Endothelial cell of umbilical vein (primary cell): Measurements from ENCODE around the gene TRIM25. TPM values are rescaled to one million over a fixed set of nuclear protein-coding genes. Genes with fewer than 3 reads are reported as not detected.
A peak's percentile ranks its signal among the peaks of the same experiment; 100 is the strongest.

Experiments
- BruUV-seq: library from RNA; stranded (reverse); fragments of 400-500 nt; replicated peaks from 2 replicates; lab custom pipeline; 2021; lab: Mats Ljungman, UMichigan
- CTCF ChIA-PET: fragments of 300-600, 350-600 bp; sonication (Branson Sonifier 250); formaldehyde crosslinking; loops from one replicate; lab custom pipeline; 2021; ENCODE audit warnings: antibody characterized with exemption, inconsistent platforms; lab: Charles Lee
- POLR2A ChIA-PET: fragments of 300-600, 350-600 bp; sonication (Branson Sonifier 250); formaldehyde crosslinking; loops from one replicate; lab custom pipeline; 2021; ENCODE audit warnings: antibody characterized with exemption, inconsistent platforms; lab: Charles Lee
- DNase-seq: peaks from one replicate; pipeline ENCODE4 v3.0.0-alpha.2; 2011; ENCODE audit warnings: low read depth, low spot score
- FAIRE-seq: peaks from 2 replicates; lab custom pipeline; 2011; peaks lifted over from hg19 to GRCh38; lab: Jason Lieb, UNC
- H2AFZ ChIP-seq: 2 replicates; pipeline ENCODE4 v1.6.0; 2012; ENCODE audit warnings: low read depth, low read length, control low read depth, inconsistent platforms
- H3K27ac ChIP-seq: 2 replicates; pipeline ENCODE4 v1.5.1; 2011; ENCODE audit warnings: low read depth, mild to moderate bottlenecking, control low read depth, low read length, moderate library complexity; ENCODE audit not compliant: insufficient read depth
- H3K27me3 ChIP-seq, 2 experiments: 2 replicates each; pipeline versions ENCODE4 v1.6.0 to v1.6.1; 2011; ENCODE audit warnings: low read length in 2 of 2, mixed read lengths in 1 of 2; ENCODE audit not compliant: control insufficient read depth in 2 of 2, insufficient read depth in 2 of 2
- H3K36me3 ChIP-seq, 2 experiments: 2 replicates in 1 of 2; 3 replicates in 1 of 2; pipeline ENCODE4 v1.5.1; 2011; ENCODE audit warnings: low read length in 2 of 2, mild to moderate bottlenecking in 1 of 2, moderate library complexity in 1 of 2; ENCODE audit not compliant: control insufficient read depth in 2 of 2, insufficient read depth in 2 of 2; ENCODE audit errors: extremely low read depth in 1 of 2
- H3K4me1 ChIP-seq: 3 replicates; pipeline ENCODE4 v1.5.1; 2011; ENCODE audit warnings: mild to moderate bottlenecking, low read length; ENCODE audit not compliant: control insufficient read depth, insufficient read depth; ENCODE audit errors: extremely low read depth
- H3K4me2 ChIP-seq: 2 replicates; pipeline ENCODE4 v1.6.1; 2011; ENCODE audit warnings: low read length, control low read depth, mixed read lengths; ENCODE audit not compliant: insufficient read depth
- H3K4me3 ChIP-seq, 3 experiments: fragments of 200-600 bp in 1 of 3; sonication (generic), shearing (Covaris generic) in 1 of 3; replicated peaks in 1 of 3; 2 replicates each; pipeline ENCODE4 v1.5.1; 2011 to 2016; ENCODE audit warnings: control low read depth in 3 of 3, low read length in 3 of 3, mild to moderate bottlenecking in 2 of 3, inconsistent platforms in 1 of 3, low read depth in 1 of 3, moderate library complexity in 1 of 3; ENCODE audit not compliant: insufficient read depth in 1 of 3
- H3K79me2 ChIP-seq: 2 replicates; pipeline ENCODE4 v1.6.0; 2012; ENCODE audit warnings: low read length, inconsistent platforms; ENCODE audit not compliant: control insufficient read depth, insufficient read depth
- H3K9ac ChIP-seq: replicated peaks from 2 replicates; pipeline ENCODE3; 2011; ENCODE audit warnings: low read length, control low read depth; ENCODE audit not compliant: insufficient read depth; ENCODE audit errors: extremely low read depth
- H3K9me1 ChIP-seq: replicated peaks from 3 replicates; pipeline ENCODE4 v1.6.0; 2011; ENCODE audit warnings: mild to moderate bottlenecking, low read length; ENCODE audit not compliant: control insufficient read depth, insufficient read depth; ENCODE audit errors: extremely low read depth
- H3K9me3 ChIP-seq: replicated peaks from 2 replicates; pipeline ENCODE4 v1.5.1; 2012; ENCODE audit warnings: low read length, inconsistent platforms; ENCODE audit not compliant: control insufficient read depth, insufficient read depth
- H4K20me1 ChIP-seq: replicated peaks from 2 replicates; pipeline ENCODE3; 2011; ENCODE audit warnings: mild to moderate bottlenecking, low read length; ENCODE audit not compliant: control insufficient read depth, insufficient read depth; ENCODE audit errors: extremely low read depth
- CTCF ChIP-seq, 2 donors: IDR thresholded peaks; 1 replicate in 1 of 2; 2 replicates in 1 of 2; pipeline ENCODE4 v1.5.1; 2011; ENCODE audit warnings: low read length in 2 of 2, mild to moderate bottlenecking in 2 of 2, moderate library complexity in 2 of 2, control low read depth in 1 of 2, inconsistent platforms in 1 of 2, low read depth in 1 of 2; ENCODE audit not compliant: insufficient read depth in 1 of 2; ENCODE audit errors: extremely low read depth in 1 of 2
- EZH2 ChIP-seq: IDR thresholded peaks from 2 replicates; pipeline ENCODE4 v1.6.1; 2012; ENCODE audit warnings: borderline replicate concordance, low read depth, mild to moderate bottlenecking, moderate library complexity, low read length, inconsistent platforms; ENCODE audit not compliant: severe bottlenecking
- FOS ChIP-seq: IDR thresholded peaks from 2 replicates; pipeline ENCODE4 v1.6.1; 2011; ENCODE audit warnings: mild to moderate bottlenecking, low read length, moderate library complexity, borderline replicate concordance; ENCODE audit not compliant: insufficient read depth
- GATA2 ChIP-seq: IDR thresholded peaks from 2 replicates; pipeline ENCODE4 v1.7.0; 2011; ENCODE audit warnings: low read depth, mild to moderate bottlenecking, moderate library complexity, mixed read lengths, low read length; ENCODE audit not compliant: insufficient read length, insufficient read depth
- JUN ChIP-seq: IDR thresholded peaks from 2 replicates; pipeline ENCODE4 v1.6.1; 2011; ENCODE audit warnings: borderline replicate concordance, low read depth; ENCODE audit not compliant: insufficient read length, insufficient read depth
- MYC ChIP-seq: IDR thresholded peaks from one replicate; pipeline ENCODE4 v1.6.1; 2011; ENCODE audit warnings: mild to moderate bottlenecking, low read depth, low read length
- POLR2A ChIP-seq: IDR thresholded peaks from 2 replicates; pipeline ENCODE4 v1.6.1; 2012; ENCODE audit warnings: low read depth, mild to moderate bottlenecking, control low read depth, low read length
- POLR2AphosphoS5 ChIP-seq: IDR thresholded peaks from 2 replicates; pipeline ENCODE4 v1.6.1; 2012; ENCODE audit warnings: low read depth, mild to moderate bottlenecking, control low read depth, low read length, moderate library complexity; ENCODE audit not compliant: insufficient read depth
- dilution Hi-C: fragments of 300-500 bp; cut with MboI; formaldehyde crosslinking; loops from one replicate; pipeline ENCODE4 v1.15.0; 2019; ENCODE audit warnings: low sequenced_read_pairs; ENCODE audit not compliant: extremely low pct_ligation_motif_present
- intact Hi-C: fragments of 100-400 bp; cut with micrococcal nuclease; formaldehyde crosslinking; loops from one replicate; pipeline ENCODE4 v1.10.0; 2022
- polyA plus RNA-seq, 4 experiments: library from polyadenylated mRNA; depleted of rRNA in 3 of 4; stranded (reverse) in 3 of 4; unstranded in 1 of 4; fragments of >200 nt; gene quantifications; 2 replicates each; pipeline versions ENCODE4 v1.2.1 to v1.2.3, GENCODE V29; 2011 to 2012; ENCODE audit warnings: missing spikeins in 1 of 4
- total RNA-seq: library from RNA; stranded (reverse); gene quantifications from 2 replicates; pipeline ENCODE4 v1.2.3, GENCODE V29; 2021
- TF ChIP-seq, protein P1 (sequence below): IDR thresholded peaks from 2 replicates; pipeline ENCODE4 v1.6.1; 2011; ENCODE audit not compliant: insufficient read depth, insufficient read length

Gene TRIM25
- total and polyA plus RNA-seq, 2 donors (not counting 3 experiments of a cell fraction or from before 2014, with no cell fraction given), result 42.8 to 98.4 TPM

- Histone ChIP-seq H3K27ac (no peak overlapping the region), H3K4me1 (peaks cover 27% of the 10 kb centered on the region), H3K9ac (no peak overlapping the region), H3K36me3 (peaks cover 36 to 39% of the 10 kb centered on the region in 2 experiments), H3K9me3 (no peaks in the 10 kb centered on the region), H4K20me1 (no peaks in the 10 kb centered on the region), H3K4me2 (no peak overlapping the region), H3K79me2 (peaks cover 8% of the 10 kb centered on the region), H3K27me3 (no peaks in the 10 kb centered on the region), H3K4me3 (no peak overlapping the region), H3K9me1 (no peaks in the 10 kb centered on the region), H2AFZ (no peak overlapping the region)
- intact Hi-C loops, result no loop called here
- FAIRE-seq (no peak), DNase-seq (no peak)
- POLR2A ChIA-PET, result interaction anchor here (2.9 kb wide), 1 partner anchor 10 kb away, joined by 11 read pairs; the partner anchor contains the start of gene TRIM25
- CTCF ChIA-PET, result no interaction called here
- dilution Hi-C loops, result no loop called here
- no TSS peak for BruUV-seq
- no peak for TF ChIP-seq POLR2AphosphoS5
Measured at GRCh38 chr17:56903560-56903959, 10.3 kb downstream of the TRIM25 start.

DNA sequence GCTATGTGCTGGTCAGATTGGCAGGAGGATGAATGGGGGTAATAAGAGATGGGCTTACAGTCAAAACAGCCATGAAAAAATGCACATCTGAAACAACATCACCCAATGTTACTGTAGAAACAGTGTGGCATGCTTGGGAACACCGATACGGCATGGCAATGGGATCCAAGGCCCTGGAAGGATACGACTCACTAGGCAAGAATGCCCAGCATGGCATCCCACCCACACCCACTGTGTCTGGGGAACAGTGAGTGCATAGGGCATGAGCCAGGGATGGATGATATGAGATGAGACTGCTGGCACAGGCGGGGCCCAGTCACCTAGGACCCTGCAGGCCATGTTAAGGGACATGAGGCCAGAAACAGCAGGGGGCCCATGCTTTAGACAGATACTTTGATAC is 11.5 kb downstream of the TRIM25 start:
- DNase-seq, result peak; percentile 64

More for the DNA sequence above, 11.5 kb downstream of the TRIM25 start:
- Histone ChIP-seq H3K9ac (no peak overlapping the region), H3K9me3 (no peaks in the 10 kb centered on the region), H3K4me1 (peaks cover 27% of the 10 kb centered on the region), H3K4me2 (no peak overlapping the region), H4K20me1 (no peaks in the 10 kb centered on the region), H3K79me2 (peaks cover 8% of the 10 kb centered on the region), H3K27ac (peak overlapping the region; percentile 80), H3K36me3 (peaks cover 32 to 36% of the 10 kb centered on the region in 2 experiments), H3K4me3 (no peak overlapping the region), H3K27me3 (no peaks in the 10 kb centered on the region), H3K9me1 (no peaks in the 10 kb centered on the region), H2AFZ (no peak overlapping the region)
- no TSS peak for BruUV-seq
- intact Hi-C loops (no loop called here), dilution Hi-C loops (no loop called here)
- POLR2A ChIA-PET, result interaction anchor here (2.9 kb wide), 1 partner anchor 12 kb away, joined by 11 read pairs; the partner anchor contains the start of gene TRIM25
- CTCF ChIA-PET, result interaction anchor here (1.2 to 1.3 kb wide), 2 partner anchors 37 to 82 kb away, joined by 4 read pairs; no protein-coding TSS in a partner anchor
- TF ChIP-seq, protein P1, sequence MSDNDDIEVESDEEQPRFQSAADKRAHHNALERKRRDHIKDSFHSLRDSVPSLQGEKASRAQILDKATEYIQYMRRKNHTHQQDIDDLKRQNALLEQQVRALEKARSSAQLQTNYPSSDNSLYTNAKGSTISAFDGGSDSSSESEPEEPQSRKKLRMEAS, result peak; percentile 56
- no peak for TF ChIP-seq EZH2
- TF ChIP-seq CTCF (IDR thresholded peaks at IDR 0.05; ENCODE audit: extremely low read depth in 1 of 2, insufficient read depth in 1 of 2, low read depth in 1 of 2, low read length in 2 of 2), result no peak
- TF ChIP-seq JUN, result peak; percentile 78
- TF ChIP-seq POLR2AphosphoS5, result peak; percentile 51
- TF ChIP-seq GATA2, result peak; percentile 66
- peak; percentile 56 for TF ChIP-seq MYC
- no peak for TF ChIP-seq POLR2A
- peak; percentile 71 for TF ChIP-seq FOS
- FAIRE-seq, result peak; percentile 95
